Tibial nerve (tissue), 4 donors: ENCODE data around the gene PHF19. TPM values are rescaled to one million over a fixed set of nuclear protein-coding genes. Genes with fewer than 3 reads are reported as not detected.

Source experiments
- DNase-seq, 2 donors: peaks; one replicate each; pipeline ENCODE4 v3.0.0-alpha.2; 2019; ENCODE audit warnings: low spot score in 2 of 2
- H3K27ac ChIP-seq, 4 donors: fragments of 200-600 bp; sonication (generic) in 3 of 4; one replicate each; pipeline ENCODE4 v1.5.1; 2017 to 2019; ENCODE audit warnings: mild to moderate bottlenecking in 1 of 4
- H3K27me3 ChIP-seq, 2 donors: fragments of 200-600 bp; sonication (generic) in 1 of 2; one replicate each; pipeline versions ENCODE4 v1.5.1 to v1.6.0; 2017 to 2019
- H3K36me3 ChIP-seq, 3 donors: fragments of 200-600 bp; sonication (generic); one replicate each; pipeline ENCODE4 v1.5.1; 2018 to 2019
- H3K4me1 ChIP-seq, 4 donors: fragments of 200-600 bp; sonication (generic) in 3 of 4; one replicate each; pipeline ENCODE4 v1.5.1; 2017 to 2019
- H3K4me3 ChIP-seq, 4 donors: fragments of 200-600 bp; sonication (generic) in 3 of 4; one replicate each; pipeline ENCODE4 v1.5.1; 2017 to 2019; ENCODE audit warnings: mild to moderate bottlenecking in 1 of 4, moderate library complexity in 1 of 4
- H3K9me3 ChIP-seq, 4 donors: fragments of 200-600 bp; sonication (generic) in 3 of 4; one replicate each; pipeline ENCODE4 v1.5.1; 2017 to 2019
- CTCF ChIP-seq, 5 experiments: fragments of 200-600 bp in 3 of 5; fragments of 450-650 bp in 2 of 5; sonication (generic) in 3 of 5; IDR thresholded peaks; one replicate each; pipeline ENCODE4 v1.5.1; 2016 to 2019; ENCODE audit warnings: antibody characterized with exemption in 5 of 5, mild to moderate bottlenecking in 3 of 5, moderate library complexity in 2 of 5
- EP300 ChIP-seq, 2 donors: sonication (generic); formaldehyde crosslinking; IDR thresholded peaks; one replicate each; pipeline ENCODE4 v1.6.1; 2017; ENCODE audit warnings: antibody characterized with exemption in 2 of 2, mild to moderate bottlenecking in 1 of 2
- POLR2A ChIP-seq, 2 donors: fragments of 450-650 bp; IDR thresholded peaks; one replicate each; pipeline ENCODE4 v1.6.1; 2017; ENCODE audit warnings: antibody characterized with exemption in 2 of 2, mild to moderate bottlenecking in 2 of 2, moderate library complexity in 2 of 2
- WGBS, 2 donors: methylation state at CpG; one replicate each; pipeline ENCODE4 v1.1.5; 2018; 5-methylcytosine and 5-hydroxymethylcytosine counted together
- total RNA-seq, 4 donors: library from RNA; depleted of rRNA; stranded (reverse); fragments of >200 nt; gene quantifications; one replicate each; pipeline ENCODE4 v1.1.0, GENCODE V29; 2016

Gene PHF19
- total RNA-seq, 4 donors from 2014 or later = 31.2 to 61.6 (median 44.3) TPM

DNA sequence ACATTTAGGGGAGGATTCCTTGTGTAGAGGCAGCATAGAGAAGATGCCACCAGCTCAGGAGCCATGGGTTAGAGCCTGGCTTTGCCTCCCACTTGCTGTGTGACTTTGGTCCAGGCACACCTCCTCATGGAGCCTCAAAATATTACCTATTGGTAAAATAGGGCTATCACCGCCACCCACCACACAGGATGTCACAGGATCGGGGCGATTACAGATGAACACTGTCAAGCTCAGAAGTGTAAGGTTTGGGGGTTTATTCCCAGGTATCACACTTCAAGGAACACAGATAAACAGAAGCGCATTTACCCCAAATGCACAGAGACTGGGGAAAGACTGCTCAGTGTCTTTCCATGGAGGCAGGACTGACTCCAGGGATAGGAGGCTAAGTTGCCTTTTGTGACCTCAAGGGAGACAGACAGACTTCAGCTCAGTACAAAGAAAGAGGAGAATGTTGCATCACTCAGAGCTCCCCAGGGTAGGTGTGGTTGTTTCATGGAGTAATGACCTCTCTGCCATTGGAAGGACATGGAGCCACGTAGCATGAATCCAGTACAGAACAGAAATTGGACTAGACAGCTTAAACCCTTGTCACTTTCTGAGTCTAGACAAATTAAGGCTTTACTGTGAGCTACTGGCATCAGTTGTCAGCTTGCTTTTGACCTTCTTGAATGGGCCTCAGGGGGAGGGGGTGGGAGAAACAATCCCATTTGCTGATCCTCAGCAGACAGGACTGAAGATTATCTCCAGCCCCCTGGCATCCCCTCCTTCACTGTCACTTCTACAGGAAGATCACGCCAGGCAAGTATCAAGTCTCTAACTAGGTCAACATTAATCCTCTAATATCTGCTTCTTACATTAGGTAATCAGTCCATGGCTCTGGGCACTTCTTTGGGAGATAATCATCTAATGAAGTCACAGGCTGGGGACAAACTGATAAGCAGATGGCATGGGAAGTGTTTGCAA, 43.1 kb upstream of the PHF19 start:
- TF ChIP-seq EP300 (IDR thresholded peaks at IDR 0.05) = peak in 1 of 2 donors; percentile 64
- TF ChIP-seq CTCF (IDR thresholded peaks at IDR 0.05) = no peak
- Histone ChIP-seq H3K4me3 (no peak overlapping the region), H3K36me3 (no peaks in the 10 kb centered on the region), H3K4me1 (peaks cover 5 to 70% (median 53%) of the 10 kb centered on the region in 4 donors), H3K9me3 (no peaks in the 10 kb centered on the region), H3K27me3 (no peaks in the 10 kb centered on the region), H3K27ac (peak overlapping the region; percentile 60 to 95 (median 86))
- WGBS, 2 donors = 85 to 92% methylated on average over 6 of the region's 6 CpGs
- DNase-seq = peak; percentile 63 to 75

DNA sequence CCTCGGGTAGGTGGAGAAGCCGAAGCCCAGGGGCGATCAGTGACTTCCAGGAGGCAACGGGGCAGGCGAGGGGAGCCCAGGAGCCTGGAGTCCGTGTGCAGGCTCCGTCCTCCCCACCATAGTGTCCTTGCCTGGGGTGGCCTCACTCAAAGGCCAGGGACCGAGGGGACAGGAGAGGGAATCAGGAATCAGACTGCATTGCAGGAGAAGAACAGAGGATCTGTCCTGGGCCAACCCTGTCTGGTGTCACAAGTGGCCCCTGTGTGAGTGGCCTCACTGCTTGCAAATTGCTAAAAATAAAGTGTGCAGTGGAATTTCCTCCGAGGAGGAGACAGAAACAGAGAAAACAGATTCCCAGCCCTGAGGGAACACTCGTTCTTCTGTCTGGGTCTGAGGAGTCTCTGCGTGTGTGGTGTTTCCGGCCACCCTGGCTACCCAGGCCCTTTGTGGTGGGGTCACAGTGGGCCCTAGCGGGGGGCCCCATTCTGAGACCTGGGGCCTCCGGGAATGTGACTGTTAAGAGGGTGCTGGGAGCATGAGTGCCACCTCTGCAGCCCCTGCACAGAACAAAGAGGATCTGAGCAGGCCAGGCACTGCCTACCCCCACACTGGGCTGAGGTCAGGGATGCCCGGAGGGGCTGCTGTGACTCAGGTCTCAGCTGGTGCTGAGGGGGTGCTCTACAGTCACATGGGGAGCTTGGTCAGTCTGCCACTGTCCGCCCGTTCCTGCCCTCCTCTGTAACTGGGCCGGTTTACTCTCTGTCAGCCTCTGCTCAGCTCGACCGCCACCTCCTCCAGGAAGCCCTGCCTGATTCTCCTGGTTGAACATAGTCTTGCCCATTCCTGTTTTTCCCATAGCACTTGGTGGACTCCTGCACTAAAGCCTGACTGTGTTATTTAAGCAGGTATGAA, 42.2 kb upstream of the PHF19 start:
- H3K4me1 ChIP-seq = peaks cover 5 to 79% (median 62%) of the 10 kb centered on the region in 4 donors
- H3K4me3 ChIP-seq = no peak overlapping the region
- no peaks in the 10 kb centered on the region for H3K9me3 ChIP-seq
- no peak for TF ChIP-seq CTCF (IDR thresholded peaks at IDR 0.05)
- TF ChIP-seq EP300 (IDR thresholded peaks at IDR 0.05) = peak in 1 of 2 donors; percentile 61
- peak in 1 of 2 donors; percentile 21 for TF ChIP-seq POLR2A (IDR thresholded peaks at IDR 0.05)
- peak overlapping the region; percentile 60 to 95 (median 86) for H3K27ac ChIP-seq
- WGBS, 2 donors = 38 to 43% methylated on average over 18 to 20 of the region's 20 CpGs
- DNase-seq = no peak
- H3K27me3 ChIP-seq = no peaks in the 10 kb centered on the region
- no peaks in the 10 kb centered on the region for H3K36me3 ChIP-seq

DNA sequence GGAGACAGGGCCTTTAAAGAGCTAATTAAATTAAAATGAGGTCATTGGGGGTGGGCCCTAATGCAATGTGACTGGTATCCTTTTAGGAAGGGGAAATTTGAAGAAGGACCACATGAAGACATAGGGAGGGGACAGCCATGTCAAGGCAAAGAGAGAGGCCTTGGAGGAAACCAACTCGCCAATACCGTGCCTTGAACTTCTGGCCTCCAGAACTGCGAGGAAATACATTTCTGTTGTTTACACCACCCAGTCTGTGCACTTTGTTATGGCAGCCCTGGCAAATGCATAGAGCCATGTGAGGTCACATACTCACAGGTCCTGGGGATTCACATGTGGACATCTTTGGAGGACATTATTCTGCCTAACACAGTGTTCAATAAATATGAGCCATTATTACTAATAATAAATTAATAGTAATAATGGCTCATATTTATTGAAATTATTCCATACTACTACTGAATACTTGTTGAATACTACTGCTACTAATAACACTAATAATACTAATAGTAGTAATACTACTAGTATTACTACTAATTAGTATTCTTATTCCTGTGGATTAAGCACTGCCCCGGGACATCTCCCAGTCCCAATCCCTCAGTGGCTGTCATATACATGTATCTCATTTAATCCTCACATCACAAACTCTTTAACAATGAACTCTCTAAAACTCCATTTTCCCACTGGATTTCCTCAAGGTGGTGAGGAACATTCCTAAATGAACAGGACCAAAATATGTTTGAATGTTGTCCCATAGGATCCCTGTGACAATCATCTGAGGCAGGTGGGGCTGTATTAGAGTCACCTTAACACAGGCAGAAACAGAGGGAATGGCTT, 41.2 kb upstream of the PHF19 start:
- Histone ChIP-seq H3K4me3 (no peak overlapping the region), H3K4me1 (peaks cover 5 to 82% (median 63%) of the 10 kb centered on the region in 4 donors), H3K27ac (peak overlapping the region; percentile 60 to 95 (median 86)), H3K36me3 (peaks cover 0 to 9% (median 0%) of the 10 kb centered on the region in 3 donors), H3K27me3 (no peaks in the 10 kb centered on the region), H3K9me3 (no peaks in the 10 kb centered on the region)
- no peak for TF ChIP-seq EP300 (IDR thresholded peaks at IDR 0.05)
- no peak for TF ChIP-seq CTCF (IDR thresholded peaks at IDR 0.05)
- no peak for TF ChIP-seq POLR2A (IDR thresholded peaks at IDR 0.05)
- DNase-seq = no peak
- WGBS, 2 donors = 90 to 96% methylated on average over 4 of the region's 4 CpGs

DNA sequence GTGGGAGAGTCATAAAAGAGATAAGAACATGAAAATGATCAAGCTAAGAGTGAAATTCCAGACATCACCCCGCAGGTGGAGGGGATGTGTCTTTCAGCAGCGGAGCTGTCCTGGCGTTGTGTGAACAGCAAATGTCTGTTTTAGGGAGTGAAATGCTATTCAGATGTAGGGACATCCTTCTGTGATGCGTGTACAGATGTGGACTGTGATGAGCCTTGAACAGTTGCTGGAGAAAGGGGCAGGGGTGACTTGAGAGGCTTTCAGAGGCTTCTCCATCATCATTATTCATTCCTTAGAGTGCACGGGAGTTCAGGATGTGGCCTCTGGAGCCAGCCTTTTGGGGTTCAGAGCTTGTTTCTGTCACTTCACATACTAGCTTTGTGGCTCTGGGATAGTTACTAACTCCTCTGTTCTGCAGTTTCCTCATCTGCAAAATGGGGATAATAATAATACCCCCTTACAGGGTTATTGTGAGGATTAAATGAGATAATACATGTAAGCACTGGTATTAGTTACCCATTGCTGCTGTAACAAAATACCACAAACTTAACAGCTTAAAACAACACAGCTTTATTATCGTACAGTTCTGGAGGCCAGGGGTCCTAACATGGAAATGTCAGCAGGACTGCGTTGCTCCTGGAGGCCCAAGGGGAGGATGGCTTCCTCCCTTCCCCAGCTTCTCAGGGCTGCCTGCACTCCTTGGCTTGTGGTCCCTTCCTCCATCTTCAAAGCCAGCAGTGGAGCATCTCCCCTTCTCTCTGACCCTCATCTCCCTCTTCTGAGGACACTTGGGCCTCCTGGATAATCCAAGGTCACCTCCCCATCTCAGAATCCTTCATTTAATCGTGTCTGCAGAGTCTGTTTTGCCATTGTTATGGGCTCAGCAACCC, 40.2 kb upstream of the PHF19 start:
- H3K4me1 ChIP-seq = peaks cover 5 to 82% (median 63%) of the 10 kb centered on the region in 4 donors
- H3K27ac ChIP-seq = peak overlapping the region; percentile 60 to 95 (median 86)
- TF ChIP-seq CTCF (IDR thresholded peaks at IDR 0.05) = no peak
- TF ChIP-seq POLR2A (IDR thresholded peaks at IDR 0.05) = no peak
- no peak for TF ChIP-seq EP300 (IDR thresholded peaks at IDR 0.05)
- no peak overlapping the region for H3K4me3 ChIP-seq
- peaks cover 0 to 16% (median 0%) of the 10 kb centered on the region in 3 donors for H3K36me3 ChIP-seq
- H3K27me3 ChIP-seq = no peaks in the 10 kb centered on the region
- no peak for DNase-seq
- 86 to 88% methylated on average over 8 of the region's 8 CpGs for WGBS, 2 donors
- no peaks in the 10 kb centered on the region for H3K9me3 ChIP-seq
